GM13976 (cell line): ENCODE results near the gene PCYT1B.

Experiments
- DNase-seq: peaks from one replicate; pipeline ENCODE4 v3.0.0; 2012; ENCODE audit warnings: low spot score
- in situ Hi-C: fragments of 300-500 bp; cut with MboI; formaldehyde crosslinking; loops from one replicate; pipeline ENCODE4 v1.12.0; 2022; ENCODE audit warnings: low sequenced_read_pairs, mixed read lengths, inconsistent platforms; ENCODE audit not compliant: unreplicated experiment
- TF ChIP-seq, protein P1 (sequence below): IDR thresholded peaks from 2 replicates; pipeline ENCODE4 v1.5.1; 2012; ENCODE audit warnings: borderline replicate concordance, mild to moderate bottlenecking; ENCODE audit not compliant: insufficient read depth; ENCODE audit errors: extremely low read depth, missing control alignments, control extremely low read depth

PCYT1B gene

DNA sequence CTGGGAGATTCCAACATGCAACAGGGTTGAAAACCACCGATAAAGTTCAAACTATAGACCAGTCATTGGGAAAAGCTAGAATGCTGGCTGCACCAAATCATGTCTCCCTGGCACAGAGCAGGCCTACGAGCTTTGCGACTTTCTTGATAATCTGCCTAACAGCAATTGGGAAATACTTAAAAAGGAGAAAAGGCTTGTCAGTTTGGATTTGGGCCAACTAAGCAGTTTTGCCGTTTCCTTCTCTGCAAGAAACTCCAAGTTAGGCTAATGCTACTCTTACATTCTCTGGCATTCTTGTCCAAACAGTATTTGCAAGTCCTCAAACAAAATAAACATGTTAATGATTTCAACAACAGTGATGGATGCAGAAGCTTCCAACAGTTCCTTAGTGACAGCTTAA, 94.1 kb downstream of the PCYT1B start:
- DNase-seq = no peak
- TF ChIP-seq, protein P1, sequence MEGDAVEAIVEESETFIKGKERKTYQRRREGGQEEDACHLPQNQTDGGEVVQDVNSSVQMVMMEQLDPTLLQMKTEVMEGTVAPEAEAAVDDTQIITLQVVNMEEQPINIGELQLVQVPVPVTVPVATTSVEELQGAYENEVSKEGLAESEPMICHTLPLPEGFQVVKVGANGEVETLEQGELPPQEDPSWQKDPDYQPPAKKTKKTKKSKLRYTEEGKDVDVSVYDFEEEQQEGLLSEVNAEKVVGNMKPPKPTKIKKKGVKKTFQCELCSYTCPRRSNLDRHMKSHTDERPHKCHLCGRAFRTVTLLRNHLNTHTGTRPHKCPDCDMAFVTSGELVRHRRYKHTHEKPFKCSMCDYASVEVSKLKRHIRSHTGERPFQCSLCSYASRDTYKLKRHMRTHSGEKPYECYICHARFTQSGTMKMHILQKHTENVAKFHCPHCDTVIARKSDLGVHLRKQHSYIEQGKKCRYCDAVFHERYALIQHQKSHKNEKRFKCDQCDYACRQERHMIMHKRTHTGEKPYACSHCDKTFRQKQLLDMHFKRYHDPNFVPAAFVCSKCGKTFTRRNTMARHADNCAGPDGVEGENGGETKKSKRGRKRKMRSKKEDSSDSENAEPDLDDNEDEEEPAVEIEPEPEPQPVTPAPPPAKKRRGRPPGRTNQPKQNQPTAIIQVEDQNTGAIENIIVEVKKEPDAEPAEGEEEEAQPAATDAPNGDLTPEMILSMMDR = no peak
- in situ Hi-C loops = loop anchor here (25.0 kb wide), 1 partner anchor 166 kb away; no protein-coding TSS in a partner anchor

DNA sequence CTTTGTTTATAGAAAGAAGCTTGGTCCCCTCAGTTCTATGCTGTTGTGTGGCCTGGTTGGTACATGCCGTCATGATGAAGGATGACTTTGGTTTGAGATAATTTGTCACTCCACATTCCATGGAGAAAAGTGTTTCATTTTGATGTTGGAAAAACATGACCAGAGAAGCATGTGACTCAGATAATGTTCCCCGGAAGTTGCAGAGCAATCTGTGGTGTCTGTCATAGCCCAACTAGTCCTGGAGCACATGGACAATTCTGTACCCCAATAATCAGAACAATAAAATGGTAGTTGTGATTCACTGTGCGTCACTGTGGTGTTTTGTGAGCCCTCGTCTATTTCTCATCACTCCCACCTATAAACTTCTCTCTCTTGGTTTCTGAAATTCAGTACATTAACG, 97.0 kb downstream of the PCYT1B start:
- TF ChIP-seq, protein P1 = no peak
- no peak for DNase-seq
- in situ Hi-C loops = loop anchor here (25.0 kb wide), 1 partner anchor 163 kb away; no protein-coding TSS in a partner anchor

DNA sequence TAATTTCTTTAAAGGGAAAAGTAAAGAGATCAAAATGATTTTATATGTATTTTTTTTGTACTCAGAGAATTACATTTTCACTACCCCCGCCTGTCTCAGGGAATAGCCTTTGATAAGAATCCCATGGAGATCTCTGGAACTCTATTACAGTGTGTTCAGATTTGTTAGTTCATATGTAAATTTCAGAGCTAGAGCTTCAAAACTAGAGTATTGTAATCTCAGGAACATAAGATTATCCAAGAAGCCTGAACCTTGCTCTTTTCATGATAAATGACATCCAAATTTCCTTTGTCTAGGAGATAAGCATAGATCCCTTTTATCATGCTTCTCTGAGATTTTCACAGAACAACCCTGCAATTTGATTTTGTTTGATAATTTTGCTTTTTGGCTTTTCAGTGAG, 99.2 kb downstream of the PCYT1B start:
- TF ChIP-seq, protein P1 = no peak
- no peak for DNase-seq
- in situ Hi-C loops = no loop called here

DNA sequence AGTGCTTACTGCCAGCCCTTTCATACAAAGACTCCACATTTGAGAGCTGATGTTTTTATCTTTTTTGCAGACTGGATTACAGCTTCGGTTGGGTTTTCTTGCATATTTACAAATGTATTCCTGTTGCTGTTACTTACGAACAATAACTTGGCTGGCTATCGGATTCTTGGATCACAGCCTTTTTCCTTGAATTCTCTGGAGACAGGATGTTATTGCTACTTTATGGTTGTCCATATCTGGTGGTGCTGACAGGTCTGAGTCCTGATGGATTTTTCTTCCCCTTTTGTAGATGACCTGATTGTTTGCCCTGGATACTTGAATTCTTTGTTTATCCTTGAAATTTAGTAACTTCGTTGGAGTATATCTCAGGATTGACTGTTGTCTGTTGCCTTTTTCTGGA, 104.4 kb downstream of the PCYT1B start:
- in situ Hi-C loops = no loop called here
- TF ChIP-seq, protein P1 = no peak
- DNase-seq = no peak

DNA sequence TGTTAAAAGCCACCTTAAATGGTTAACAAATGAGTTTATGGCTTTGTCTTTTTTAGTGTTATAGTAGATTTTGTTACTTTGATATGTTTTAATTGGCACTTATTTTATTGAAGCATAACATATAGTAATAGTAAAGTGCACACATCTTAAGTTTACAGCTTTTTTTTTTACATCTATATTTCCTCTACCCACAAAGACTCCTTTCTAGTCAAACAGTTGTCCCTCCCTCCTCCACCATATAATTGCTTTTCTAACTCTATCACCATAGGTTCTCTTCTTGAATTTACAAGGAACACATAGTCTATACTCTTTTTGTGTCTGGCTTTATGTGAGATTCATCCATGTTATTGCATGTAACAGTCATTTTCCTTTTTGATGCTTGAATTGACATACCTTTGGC, 110.6 kb downstream of the PCYT1B start:
- in situ Hi-C loops = no loop called here
- TF ChIP-seq, protein P1 = no peak

DNA sequence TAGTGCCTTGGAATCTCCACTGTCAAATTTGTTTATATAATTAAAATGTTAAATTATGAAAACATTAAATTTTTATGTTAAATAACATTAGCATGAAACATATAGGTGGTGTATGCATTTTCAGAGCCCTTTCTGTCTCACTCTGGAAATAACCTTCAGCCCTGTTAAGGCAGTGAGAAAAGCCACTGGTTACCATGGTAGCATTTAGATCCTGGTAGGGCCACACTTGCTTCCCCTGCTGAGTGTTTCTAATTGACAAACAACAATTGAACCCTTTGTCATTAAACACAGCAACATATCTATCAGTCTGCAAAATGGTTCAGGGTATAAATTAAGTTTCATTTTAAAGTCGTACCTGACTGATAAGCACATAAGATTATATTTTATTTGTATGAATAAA, 118.5 kb downstream of the PCYT1B start:
- no peak for DNase-seq
- TF ChIP-seq, protein P1 = no peak
- in situ Hi-C loops = no loop called here

More for the DNA sequence above, 110.6 kb downstream of the PCYT1B start:
- no peak for DNase-seq

DNA sequence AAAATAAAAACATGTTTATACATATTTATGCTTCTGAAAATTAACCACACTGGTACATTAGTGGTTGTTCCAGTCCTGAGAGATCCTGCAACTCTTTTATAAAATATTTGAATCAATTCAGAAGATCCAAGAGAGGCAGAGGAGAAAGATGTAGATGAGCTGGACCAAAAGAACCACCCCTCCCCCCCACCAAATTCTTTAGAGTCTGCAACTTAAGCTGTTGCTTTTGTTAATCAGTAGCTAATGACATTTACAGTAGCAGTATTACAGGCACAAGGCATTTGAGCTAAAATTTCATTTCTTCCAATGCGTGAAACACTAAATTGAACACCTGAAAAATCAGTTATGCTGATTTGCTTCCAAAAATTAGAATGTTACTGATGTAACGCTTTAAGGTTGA, 120.5 kb downstream of the PCYT1B start:
- TF ChIP-seq, protein P1 = no peak
- in situ Hi-C loops = no loop called here
- DNase-seq = no peak
